ENCODE data around the gene ACOX2.

The ACOX2 gene

DNA sequence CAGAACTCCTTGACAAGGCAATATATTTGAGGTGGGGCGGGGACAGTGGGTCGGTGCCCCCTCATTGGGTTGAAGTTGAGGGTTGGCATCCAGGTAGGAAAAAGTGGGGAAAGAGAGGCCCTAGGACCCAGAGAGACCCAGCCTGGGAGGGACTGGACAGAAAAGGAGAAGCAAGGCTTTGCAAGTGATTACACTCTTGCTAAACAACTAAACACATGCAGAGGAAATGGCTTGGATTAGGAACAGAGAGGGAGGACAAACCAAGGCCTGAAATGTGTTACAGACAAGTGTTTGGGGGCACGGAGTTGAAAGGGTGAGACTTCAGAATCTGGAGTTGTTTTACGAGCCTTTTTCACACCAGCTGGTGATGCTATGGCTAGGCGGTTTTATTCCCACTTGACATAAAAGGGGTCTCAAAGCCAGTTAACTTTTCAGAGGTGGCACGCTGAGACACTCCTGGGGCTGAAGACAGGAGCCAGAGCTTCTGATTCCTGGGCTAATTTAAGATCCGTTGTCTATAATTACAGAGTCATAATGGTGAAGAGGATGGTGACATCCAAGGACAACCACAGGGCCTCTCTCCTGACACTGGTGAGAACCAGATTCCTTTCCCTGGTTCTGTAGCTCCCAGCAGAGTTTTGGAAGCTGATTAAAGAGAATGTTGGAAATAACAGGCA lies 52.8 kb downstream of the ACOX2 start:
- no peak for TF ChIP-seq CTCF (conservative IDR thresholded peaks at IDR 0.05; ENCODE audit: low read depth, low read length)
- DNase-seq (ENCODE audit: low read depth) = no peak
- H3K4me3 ChIP-seq (ENCODE audit: low read length) = no peak overlapping the region

DNA sequence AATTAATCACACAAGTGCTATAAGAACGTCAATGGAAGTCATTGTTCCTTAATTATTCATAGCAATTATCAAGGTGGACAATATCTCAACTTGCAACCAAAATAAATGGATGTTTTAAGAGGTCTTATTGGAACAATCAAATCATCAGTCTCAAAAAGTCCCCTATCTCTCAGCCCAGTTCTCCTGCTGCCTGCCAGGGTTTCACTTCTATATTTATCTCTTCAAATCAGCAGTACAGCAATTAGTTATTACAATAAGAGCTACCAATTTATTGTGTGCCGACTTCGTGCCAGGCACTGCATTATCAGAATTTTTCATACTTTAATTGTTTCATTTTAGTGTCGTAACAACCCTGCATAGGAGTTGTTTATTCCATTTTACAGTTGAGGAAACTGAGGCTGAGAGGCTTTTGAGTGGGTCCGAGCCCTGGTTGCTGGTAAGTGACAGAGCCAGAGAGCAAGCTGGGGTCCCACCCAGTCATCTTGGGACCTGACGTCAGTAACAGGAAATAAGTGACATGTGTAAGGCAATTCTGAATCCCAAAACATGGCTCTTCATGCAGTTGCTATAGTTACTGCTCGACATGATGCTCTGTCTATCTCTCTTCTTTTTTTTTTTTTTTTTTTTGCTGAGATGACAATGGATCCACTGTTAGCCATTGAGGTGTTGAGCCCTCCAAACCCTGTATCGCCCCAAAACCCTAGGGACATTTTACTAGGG lies 53.9 kb downstream of the ACOX2 start:
- no peak overlapping the region for H3K4me3 ChIP-seq (ENCODE audit: low read length)
- no peak for TF ChIP-seq CTCF (conservative IDR thresholded peaks at IDR 0.05; ENCODE audit: low read depth, low read length)
- DNase-seq (ENCODE audit: low read depth) = no peak

DNA sequence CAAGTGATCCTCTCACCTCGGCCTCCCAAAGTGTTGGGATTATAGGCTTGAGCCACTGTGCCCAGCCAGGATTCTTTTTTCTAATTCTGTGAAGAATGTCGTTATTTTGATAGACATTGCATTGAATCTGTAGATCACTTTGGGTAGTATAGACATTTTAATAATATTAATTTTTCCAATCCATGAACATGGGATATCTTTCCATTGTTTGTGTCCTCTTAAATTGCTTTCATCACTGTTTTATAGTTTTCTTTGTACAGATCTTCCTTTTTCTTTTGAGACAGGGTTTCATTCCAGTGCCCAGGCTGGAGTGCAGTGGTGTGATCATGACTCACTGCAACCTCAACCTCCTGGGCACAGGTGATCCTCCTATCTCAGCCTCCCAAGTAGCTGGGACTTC lies 56.7 kb downstream of the ACOX2 start:
- no peak for TF ChIP-seq CTCF (conservative IDR thresholded peaks at IDR 0.05; ENCODE audit: low read depth, low read length)
- no peak for DNase-seq (ENCODE audit: low read depth)
- H3K4me3 ChIP-seq (ENCODE audit: low read length) = no peak overlapping the region

GRCh38 chr3:58478781-58479180 lies 58.2 kb downstream of the ACOX2 start:
- no peak for DNase-seq (ENCODE audit: low read depth)
- no peak overlapping the region for H3K4me3 ChIP-seq (ENCODE audit: low read length)
- TF ChIP-seq CTCF (conservative IDR thresholded peaks at IDR 0.05; ENCODE audit: low read depth, low read length) = no peak

- TF ChIP-seq CTCF (conservative IDR thresholded peaks at IDR 0.05; ENCODE audit: low read depth, low read length) = no peak
- no peak for DNase-seq (ENCODE audit: low read depth)
- no peak overlapping the region for H3K4me3 ChIP-seq (ENCODE audit: low read length)
These were observed 61.9 kb downstream of the ACOX2 start for GRCh38 chr3:58474967-58475578.

GRCh38 chr3:58474348-58474911 lies 62.6 kb downstream of the ACOX2 start:
- no peak for DNase-seq (ENCODE audit: low read depth)
- no peak for TF ChIP-seq CTCF (conservative IDR thresholded peaks at IDR 0.05; ENCODE audit: low read depth, low read length)
- H3K4me3 ChIP-seq (ENCODE audit: low read length) = no peak overlapping the region

All from retinal pigment epithelial cell (primary cell).